ENCODE measurements around the gene PLEKHG3.

The PLEKHG3 gene

DNA sequence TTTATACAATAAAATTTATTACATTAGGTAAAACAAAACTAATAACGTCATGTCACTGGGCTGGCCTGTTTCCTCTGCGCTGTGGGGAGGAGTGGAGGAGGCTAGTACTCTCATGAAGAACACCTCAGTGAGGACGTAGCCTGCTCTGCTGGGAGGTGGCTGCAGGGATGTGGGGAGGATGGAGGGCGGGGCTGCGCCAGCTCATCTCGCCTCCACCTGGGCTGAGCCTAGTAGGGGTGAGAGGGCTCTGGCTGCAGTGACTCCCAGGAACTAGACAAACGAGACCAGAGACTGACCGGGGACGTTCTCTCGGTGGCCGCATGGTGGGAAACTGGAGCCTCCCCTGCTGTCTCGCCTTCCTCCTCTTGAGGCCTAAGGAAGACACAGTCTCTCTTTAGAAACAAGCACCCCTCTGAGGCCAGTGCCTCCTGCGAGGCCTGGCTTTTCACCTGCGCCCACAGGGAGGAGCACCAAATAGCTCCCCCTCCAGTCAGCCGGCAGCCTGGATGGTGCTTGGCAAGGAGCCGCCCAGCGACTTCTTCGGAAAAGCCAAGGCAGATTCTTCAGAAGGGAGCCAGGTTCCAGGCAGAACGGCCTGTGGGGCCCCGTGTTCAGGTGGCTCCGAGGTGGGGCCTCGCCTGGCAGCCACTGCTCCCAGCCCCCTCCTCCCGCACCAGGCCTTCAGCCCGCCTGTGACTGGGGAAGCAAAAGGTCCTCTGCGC lies 62.4 kb downstream of the PLEKHG3 start:
- DNase-seq, result no peak

- no peak for DNase-seq
Measured at GRCh38 chr14:64767215-64767964, 63.2 kb downstream of the PLEKHG3 start.

- no peak for DNase-seq
Measured at GRCh38 chr14:64768401-64769095, 64.3 kb downstream of the PLEKHG3 start.

- DNase-seq, result no peak
Measured at GRCh38 chr14:64769096-64770020, 65.1 kb downstream of the PLEKHG3 start.

DNA sequence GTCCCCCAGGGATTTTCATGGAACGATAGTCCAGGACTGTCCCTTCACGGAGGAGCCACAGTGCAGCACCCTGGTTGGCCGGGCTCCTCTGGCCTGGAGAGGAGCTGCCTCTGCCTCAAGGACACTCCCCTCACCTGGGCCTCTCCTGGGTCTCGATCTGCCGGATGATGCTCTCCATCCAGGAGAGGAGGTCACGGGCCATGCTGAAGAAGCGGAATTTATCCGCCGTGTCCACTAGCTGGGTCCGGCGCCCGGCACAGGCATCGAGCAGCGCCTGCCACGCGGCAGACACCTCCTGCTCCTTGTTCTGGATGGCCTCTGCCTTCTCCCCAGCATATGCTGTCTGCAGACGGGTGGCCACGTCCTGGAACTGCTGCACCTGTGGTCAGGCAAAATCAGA lies 66.5 kb downstream of the PLEKHG3 start:
- DNase-seq, result no peak

GRCh38 chr14:64771161-64771560 lies 66.9 kb downstream of the PLEKHG3 start:
- DNase-seq, result no peak

- no peak for DNase-seq
Measured at GRCh38 chr14:64772397-64772950, 68.2 kb downstream of the PLEKHG3 start.

- DNase-seq, result no peak
Measured at GRCh38 chr14:64773046-64773445, 68.8 kb downstream of the PLEKHG3 start.

GRCh38 chr14:64773577-64773976 lies 69.4 kb downstream of the PLEKHG3 start:
- DNase-seq, result no peak

DNA sequence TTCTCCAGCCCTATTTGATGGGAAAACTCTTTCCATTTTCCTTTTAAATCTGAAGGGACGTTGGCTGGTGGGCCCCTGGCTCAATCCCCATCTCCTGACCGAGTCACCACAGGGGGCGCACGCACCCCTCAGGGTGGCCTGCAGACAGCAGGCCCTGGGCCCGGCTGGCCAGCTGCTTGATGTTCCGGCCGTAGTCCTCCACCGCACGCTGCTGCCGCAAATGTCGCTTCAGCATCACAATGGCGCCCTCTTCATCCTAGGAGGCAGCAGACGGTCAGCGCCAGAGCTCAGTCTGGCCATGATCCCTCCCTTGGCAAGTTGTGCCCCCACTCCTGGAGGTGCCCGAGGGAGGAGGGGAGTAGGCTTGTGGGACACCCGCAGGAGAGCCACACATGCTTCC lies 70.0 kb downstream of the PLEKHG3 start:
- no peak for DNase-seq

DNA sequence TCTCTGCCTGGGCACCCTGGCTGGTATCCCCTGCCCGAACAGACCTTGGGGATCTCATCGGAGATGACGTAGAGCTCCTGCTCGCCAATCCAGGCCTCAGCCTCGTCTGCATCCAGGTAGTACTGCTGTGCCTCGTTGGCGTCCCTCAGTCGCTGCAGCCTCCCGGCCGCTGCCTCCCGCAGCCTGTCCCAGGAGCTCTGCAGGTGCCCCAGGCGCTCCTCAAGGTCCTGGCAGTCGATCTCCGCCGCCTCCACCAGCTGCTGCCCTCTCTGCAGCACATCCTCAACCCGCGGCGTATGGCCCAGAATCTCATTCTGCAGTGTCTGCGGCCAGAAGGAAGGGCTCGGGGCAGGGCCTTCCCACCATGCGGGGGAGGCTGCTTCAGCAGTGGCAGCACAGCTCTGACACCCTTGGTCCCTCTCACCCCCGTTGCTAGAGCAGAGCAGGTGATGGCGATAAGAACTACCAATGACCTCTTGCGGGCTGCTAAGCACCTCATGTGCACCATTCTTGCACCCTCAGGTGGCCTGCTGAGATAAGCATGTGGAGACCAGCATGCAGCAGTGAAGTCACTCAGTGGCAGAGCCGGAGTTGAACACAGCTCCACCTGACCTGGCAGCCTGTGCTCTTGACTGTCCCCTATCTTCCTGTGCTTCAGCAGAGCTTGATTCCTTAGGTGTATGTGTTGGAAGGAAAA lies 71.0 kb downstream of the PLEKHG3 start:
- DNase-seq, result no peak

DNA sequence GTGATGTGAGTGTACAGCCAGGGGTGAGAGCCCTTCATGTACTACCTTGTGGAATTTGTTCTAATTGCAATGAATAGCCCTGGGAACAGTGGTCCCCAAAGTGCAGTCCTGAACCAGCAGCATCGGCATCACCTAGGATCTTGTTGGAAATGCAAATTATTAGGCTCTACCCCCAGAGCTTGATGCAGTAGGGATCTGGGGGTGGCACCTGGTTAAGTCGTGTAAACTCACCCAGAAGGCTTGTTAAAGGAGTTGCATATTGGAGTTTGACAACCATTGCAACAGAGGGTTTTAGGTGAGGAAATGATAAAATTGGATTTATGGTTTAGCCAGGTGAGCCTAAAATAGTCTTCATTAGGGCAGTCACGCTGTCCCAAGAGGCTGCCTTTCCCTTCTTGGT lies 73.2 kb downstream of the PLEKHG3 start:
- no peak for DNase-seq

DNA sequence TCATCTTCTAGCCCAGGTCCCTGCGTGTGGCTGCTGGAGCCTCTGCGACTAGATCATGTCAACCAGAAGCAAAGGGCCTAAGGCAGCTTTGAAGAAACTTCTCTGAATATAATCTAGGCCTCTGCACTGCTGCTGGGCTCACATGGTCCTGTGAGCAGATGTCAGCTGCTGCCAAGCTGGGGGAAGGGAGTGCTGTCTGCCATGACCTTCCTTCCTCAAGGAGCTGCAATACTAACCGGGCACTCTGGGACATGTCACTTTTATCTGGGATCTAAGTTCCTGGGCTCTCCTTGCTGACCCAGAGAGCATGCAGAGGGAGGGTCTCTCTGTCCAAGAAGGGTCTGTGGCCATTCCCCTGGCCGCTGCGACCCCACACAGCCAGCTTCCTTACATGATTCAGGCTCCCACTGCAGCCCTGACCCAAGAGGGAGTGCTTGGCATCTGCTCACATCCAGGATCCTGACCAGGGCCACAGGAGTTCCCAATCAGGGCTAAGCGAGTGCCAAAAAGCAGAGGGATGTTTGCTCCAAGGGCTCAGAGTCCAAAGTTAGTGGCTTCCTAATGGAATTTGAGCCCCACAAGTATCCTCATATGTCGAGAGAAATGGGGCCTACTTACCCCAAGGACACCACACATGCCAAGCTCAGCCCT lies 74.0 kb downstream of the PLEKHG3 start:
- DNase-seq, result no peak

- no peak for DNase-seq
Measured at GRCh38 chr14:64779472-64779871, 75.2 kb downstream of the PLEKHG3 start.

DNA sequence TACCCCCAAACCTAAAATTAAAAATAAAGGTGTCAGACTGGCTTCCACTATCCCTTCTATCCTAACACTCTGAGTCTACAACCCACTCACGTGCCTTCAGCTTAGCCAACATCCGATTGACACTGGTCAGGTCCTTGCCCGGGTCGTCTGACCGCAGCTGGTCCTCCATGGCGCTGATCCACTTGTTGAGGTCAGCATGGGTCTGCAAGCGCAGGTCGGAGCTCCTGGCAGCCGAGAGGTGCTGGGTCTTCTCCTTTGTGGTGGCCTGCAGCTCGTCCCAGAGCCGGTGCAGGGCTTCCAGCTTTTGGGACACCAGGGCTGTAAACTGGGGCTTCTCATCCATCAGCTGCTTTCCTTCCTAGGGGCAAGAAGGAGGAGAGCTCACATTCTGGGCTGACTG lies 78.0 kb downstream of the PLEKHG3 start:
- no peak for DNase-seq

DNA sequence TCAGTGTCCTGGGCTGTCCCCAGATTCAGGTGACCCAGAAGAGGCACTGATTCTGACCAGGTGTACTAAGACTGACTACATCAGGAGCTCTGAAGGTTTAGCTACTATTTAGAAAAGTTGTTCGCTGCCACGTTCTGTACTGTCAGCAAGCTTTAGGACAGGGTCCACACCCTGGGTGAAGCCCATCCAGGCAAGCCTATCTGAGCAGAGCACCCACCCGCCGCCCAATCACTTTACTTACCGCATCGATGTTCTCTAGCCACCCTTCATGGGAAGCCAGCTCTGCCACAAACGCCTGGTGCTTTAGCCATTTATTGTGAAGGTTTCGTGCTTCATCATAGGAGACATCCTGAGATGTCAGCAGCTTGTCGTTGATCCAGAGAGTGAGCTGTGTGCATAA lies 79.8 kb downstream of the PLEKHG3 start:
- no peak for DNase-seq

DNA sequence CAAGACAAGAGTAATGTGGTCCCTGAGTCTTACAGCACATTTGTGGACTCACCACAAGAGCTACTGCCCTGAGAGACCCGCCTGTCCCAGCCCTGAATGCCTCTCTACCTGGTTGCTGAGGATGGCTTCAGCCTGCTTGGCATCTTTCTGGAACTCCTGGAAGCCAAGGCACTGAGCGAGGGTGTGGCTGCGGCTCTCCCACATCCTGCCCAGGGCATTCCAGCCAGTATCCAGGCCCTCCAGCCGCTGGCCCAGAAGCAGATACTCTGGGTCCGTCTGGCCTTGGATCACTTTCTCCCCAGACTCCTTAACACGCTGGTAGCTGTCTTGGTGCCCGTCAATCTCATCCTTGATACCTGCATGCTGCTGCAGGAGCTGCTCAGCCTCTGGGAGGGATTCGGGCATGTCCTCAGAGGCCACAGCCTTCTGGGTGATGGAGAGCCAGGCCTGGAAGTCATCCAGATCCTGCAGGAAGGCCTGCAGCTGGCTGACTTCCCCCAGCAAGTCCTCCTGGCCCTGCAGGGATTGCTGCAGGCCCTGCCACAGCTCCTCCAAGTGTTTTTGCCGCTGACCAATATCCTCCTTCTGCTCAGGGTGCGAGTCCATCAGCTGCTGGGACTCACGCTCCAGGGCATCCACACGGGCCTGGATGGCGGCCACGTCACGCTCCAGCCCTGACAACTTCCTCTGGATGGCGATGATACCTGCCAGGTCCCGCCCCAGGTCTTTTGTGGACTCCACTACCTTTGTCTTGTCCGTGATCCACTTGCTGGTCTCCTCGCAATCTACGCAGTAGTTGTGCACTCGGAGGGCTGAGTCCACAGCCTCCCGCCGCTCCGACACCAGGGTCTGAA lies 82.3 kb downstream of the PLEKHG3 start:
- DNase-seq, result no peak

- DNase-seq, result no peak
Measured at GRCh38 chr14:64787619-64788018, 83.4 kb downstream of the PLEKHG3 start.

DNA sequence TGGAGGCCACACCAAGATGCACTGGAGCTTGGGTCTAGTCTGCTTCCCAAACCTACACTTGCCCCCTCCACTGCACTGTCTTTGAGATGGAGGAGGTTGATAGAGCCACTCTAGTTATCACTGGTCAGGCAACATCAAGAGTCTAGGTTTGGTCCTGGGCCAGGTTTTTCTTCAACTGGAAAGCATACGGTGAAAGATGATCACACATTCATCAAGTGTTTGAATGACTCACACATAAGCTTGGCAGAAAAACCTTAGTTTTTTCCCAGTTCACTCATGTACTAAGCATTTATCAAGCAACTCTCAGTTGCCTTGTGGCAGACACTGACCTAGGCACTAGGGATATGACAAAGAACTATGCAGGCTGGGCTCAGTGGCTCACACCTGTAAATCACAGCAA lies 84.5 kb downstream of the PLEKHG3 start:
- no peak for DNase-seq

GRCh38 chr14:64789696-64790095 lies 85.5 kb downstream of the PLEKHG3 start:
- DNase-seq, result no peak

Measured in effector CD8-positive, alpha-beta T cell (primary cell).